Endodermal cell (in vitro differentiated cells): Measurements from ENCODE around the gene COQ8B. TPM values are rescaled to one million over a fixed set of nuclear protein-coding genes. Genes with fewer than 3 reads are reported as not detected.

Source experiments
- DNase-seq: peaks from one replicate; pipeline ENCODE4 v3.0.0-alpha.2; 2017
- H3K27ac ChIP-seq: 2 replicates; pipeline ENCODE4 v1.5.1; 2013; ENCODE audit warnings: mild to moderate bottlenecking, low read depth, low read length, moderate library complexity
- H3K27me3 ChIP-seq: 2 replicates; pipeline ENCODE4 v1.6.1; 2013; ENCODE audit warnings: mild to moderate bottlenecking, low read length, moderate library complexity; ENCODE audit not compliant: insufficient read depth, control insufficient read depth, poor library complexity, severe bottlenecking
- H3K36me3 ChIP-seq: 2 replicates; pipeline ENCODE4 v1.7.0; 2013; ENCODE audit warnings: mild to moderate bottlenecking, low read length, moderate library complexity; ENCODE audit not compliant: control insufficient read depth, insufficient read depth
- H3K4me1 ChIP-seq: one replicate; pipeline ENCODE4 v1.7.0; 2013; ENCODE audit warnings: low read length; ENCODE audit not compliant: control insufficient read depth, insufficient read depth
- H3K4me3 ChIP-seq: 2 replicates; pipeline ENCODE4 v1.5.1; 2013; ENCODE audit warnings: mild to moderate bottlenecking, low read length, moderate library complexity
- H3K9ac ChIP-seq: 2 replicates; pipeline ENCODE4 v1.6.1; 2013; ENCODE audit warnings: mild to moderate bottlenecking, low read length, moderate library complexity; ENCODE audit not compliant: poor library complexity, severe bottlenecking; ENCODE audit errors: extremely low read depth
- H3K9me3 ChIP-seq: 2 replicates; pipeline ENCODE4 v1.6.1; 2013; ENCODE audit warnings: mild to moderate bottlenecking, low read length, moderate library complexity; ENCODE audit not compliant: control insufficient read depth
- H3K27ac Mint-ChIP-seq: 2 replicates; pipeline ENCODE4 v1.8.0; 2020; ENCODE audit warnings: mixed read lengths
- H3K27me3 Mint-ChIP-seq: 2 replicates; pipeline ENCODE4 v1.8.0; 2021; ENCODE audit warnings: mild to moderate bottlenecking, mixed read lengths; ENCODE audit not compliant: insufficient read depth
- H3K36me3 Mint-ChIP-seq: 2 replicates; pipeline ENCODE4 v1.8.0; 2020; ENCODE audit warnings: low read depth, mixed read lengths
- H3K4me1 Mint-ChIP-seq: 2 replicates; pipeline ENCODE4 v1.8.0; 2020; ENCODE audit warnings: mixed read lengths
- H3K4me3 Mint-ChIP-seq: 2 replicates; pipeline ENCODE4 v1.8.0; 2020; ENCODE audit warnings: mild to moderate bottlenecking, moderate library complexity, mixed read lengths
- H3K9me3 Mint-ChIP-seq: 2 replicates; pipeline ENCODE4 v1.8.0; 2020; ENCODE audit warnings: mild to moderate bottlenecking, mixed read lengths
- CTCF ChIP-seq: fragments of 200-600 bp; sonication (generic); conservative IDR thresholded peaks from 2 replicates; pipeline ENCODE4 v1.5.0; 2021; ENCODE audit warnings: antibody characterized with exemption, mild to moderate bottlenecking
- WGBS, 2 experiments: methylation state at CpG; one replicate each; pipeline versions ENCODE4 v1.1.5 to v1.1.7; 2013; ENCODE audit warnings: missing lambda C conversion rate in 2 of 2, mixed read lengths in 1 of 2; ENCODE audit not compliant: insufficient coverage in 1 of 2, insufficient read length in 1 of 2; 5-methylcytosine and 5-hydroxymethylcytosine counted together
- total RNA-seq, 2 donors: library from RNA; stranded (reverse); fragmentation: NEBNext Ultra II Directional in 1 of 2; extraction: Animal tissue kit (Norgen Biotek cat#: 25700) in 1 of 2; gene quantifications; 2 replicates in 1 of 2; 3 replicates in 1 of 2; pipeline ENCODE4 v1.2.1, GENCODE V29; 2021

The COQ8B gene
- total RNA-seq, 2 donors from 2014 or later: 45.6 to 49.8 TPM

- H3K36me3 Mint-ChIP-seq: peaks cover 32% of the 10 kb centered on the region
- no peaks in the 10 kb centered on the region for H3K4me1 ChIP-seq
- H3K27me3 Mint-ChIP-seq: no peaks in the 10 kb centered on the region
- WGBS, 2 experiments: 17 to 18% methylated on average over 13 to 16 of the region's 16 CpGs
- no peaks in the 10 kb centered on the region for H3K27me3 ChIP-seq
- peak; percentile 78 for DNase-seq
- H3K27ac Mint-ChIP-seq: peak overlapping the region; percentile 61
- no peak overlapping the region for H3K27ac ChIP-seq
- H3K9ac ChIP-seq: peak overlapping the region; percentile 67
- H3K9me3 Mint-ChIP-seq: no peaks in the 10 kb centered on the region
- peaks cover 25% of the 10 kb centered on the region for H3K36me3 ChIP-seq
- peak overlapping the region; percentile 91 for H3K4me3 Mint-ChIP-seq
- H3K9me3 ChIP-seq: no peaks in the 10 kb centered on the region
- peaks cover 19% of the 10 kb centered on the region for H3K4me1 Mint-ChIP-seq
- peak overlapping the region; percentile 94 for H3K4me3 ChIP-seq
- TF ChIP-seq CTCF: no peak
These were observed 2.2 kb upstream of the COQ8B start for GRCh38 chr19:40718774-40719391.

- Histone ChIP-seq H3K9me3 (no peaks in the 10 kb centered on the region), H3K27ac (no peak overlapping the region), H3K4me3 (peak overlapping the region; percentile 94), H3K27me3 (no peaks in the 10 kb centered on the region), H3K9ac (peak overlapping the region; percentile 67), H3K36me3 (peaks cover 18% of the 10 kb centered on the region), H3K4me1 (no peaks in the 10 kb centered on the region)
- peak; percentile 68 for DNase-seq
- Mint-ChIP-seq H3K36me3 (peaks cover 27% of the 10 kb centered on the region), H3K4me1 (peaks cover 19% of the 10 kb centered on the region), H3K4me3 (peak overlapping the region; percentile 91), H3K27ac (peak overlapping the region; percentile 91), H3K9me3 (no peaks in the 10 kb centered on the region), H3K27me3 (no peaks in the 10 kb centered on the region)
- TF ChIP-seq CTCF: no peak
- 24 to 29% methylated on average over 13 to 20 of the region's 20 CpGs for WGBS, 2 experiments
These were observed 1.4 kb upstream of the COQ8B start for GRCh38 chr19:40717880-40718773.

GRCh38 chr19:40717325-40717879, 716 bp upstream of the COQ8B start:
- H3K9me3 Mint-ChIP-seq: no peaks in the 10 kb centered on the region
- no peak for DNase-seq
- Histone ChIP-seq H3K27me3 (no peaks in the 10 kb centered on the region), H3K36me3 (peaks cover 21% of the 10 kb centered on the region), H3K4me1 (no peaks in the 10 kb centered on the region), H3K4me3 (peak overlapping the region; percentile 94), H3K9me3 (no peaks in the 10 kb centered on the region), H3K9ac (peak overlapping the region; percentile 67), H3K27ac (no peak overlapping the region)
- H3K4me1 Mint-ChIP-seq: peaks cover 19% of the 10 kb centered on the region
- TF ChIP-seq CTCF: no peak
- H3K36me3 Mint-ChIP-seq: peaks cover 28% of the 10 kb centered on the region
- H3K27ac Mint-ChIP-seq: peak overlapping the region; percentile 91
- H3K4me3 Mint-ChIP-seq: peak overlapping the region; percentile 91
- WGBS, 2 experiments: 1 to 3% methylated on average over 13 to 20 of the region's 20 CpGs
- no peaks in the 10 kb centered on the region for H3K27me3 Mint-ChIP-seq
